Lower leg skin (tissue), 4 donors: ENCODE measurements around the gene CITED1. TPM values are rescaled to one million over a fixed set of nuclear protein-coding genes. Genes with fewer than 3 reads are reported as not detected.

Experiments used
- DNase-seq, 2 donors: peaks; one replicate each; pipeline ENCODE4 v3.0.0-alpha.2; 2019; ENCODE audit warnings: low spot score in 2 of 2
- H3K4me3 ChIP-seq: fragments of 200-600 bp; sonication (generic); 2 replicates; pipeline ENCODE4 v1.5.1; 2017; ENCODE audit warnings: mild to moderate bottlenecking, low read depth; ENCODE audit not compliant: poor library complexity, severe bottlenecking
- CTCF ChIP-seq, 3 donors: fragments of 450-650 bp; IDR thresholded peaks; one replicate each; pipeline ENCODE4 v1.5.1; 2016; ENCODE audit warnings: antibody characterized with exemption in 3 of 3, mild to moderate bottlenecking in 3 of 3, moderate library complexity in 2 of 3
- POLR2A ChIP-seq, 2 donors: fragments of 450-650 bp; IDR thresholded peaks; one replicate each; pipeline ENCODE4 v1.6.1; 2016 to 2017; ENCODE audit warnings: antibody characterized with exemption in 2 of 2, mild to moderate bottlenecking in 1 of 2, moderate library complexity in 1 of 2
- WGBS, 2 donors: methylation state at CpG; one replicate each; pipeline ENCODE4 v1.1.5; 2018; 5-methylcytosine and 5-hydroxymethylcytosine counted together
- intact Hi-C: fragments of 100-400 bp; cut with DNase I; formaldehyde crosslinking; loops from one replicate; pipeline ENCODE4 v1.15.0; 2023; ENCODE audit warnings: low total_unique reads
- total RNA-seq, 4 donors: library from RNA; depleted of rRNA; stranded (reverse); fragments of >200 nt; gene quantifications; one replicate each; pipeline ENCODE4 v1.1.0, GENCODE V29; 2016

Gene CITED1
- total RNA-seq, 4 donors from 2014 or later: 0.96 to 2.7 (median 1.3) TPM; not detected in 1

- no peak overlapping the region for H3K4me3 ChIP-seq
- intact Hi-C loops: no loop called here
- 29 to 38% methylated on average over 8 to 14 of the region's 14 CpGs for WGBS, 2 donors
- no peak for DNase-seq
- TF ChIP-seq POLR2A (IDR thresholded peaks at IDR 0.05): no peak
- TF ChIP-seq CTCF (IDR thresholded peaks at IDR 0.05): no peak
Measured at GRCh38 chrX:72312311-72312940, 6.7 kb upstream of the CITED1 start.

- no peak overlapping the region for H3K4me3 ChIP-seq
- intact Hi-C loops: no loop called here
- no peak for TF ChIP-seq CTCF (IDR thresholded peaks at IDR 0.05)
- no peak for TF ChIP-seq POLR2A (IDR thresholded peaks at IDR 0.05)
- no peak for DNase-seq
- 30 to 32% methylated on average over 13 to 15 of the region's 15 CpGs for WGBS, 2 donors
Measured at GRCh38 chrX:72309297-72310071, 3.8 kb upstream of the CITED1 start.

GRCh38 chrX:72308566-72309296 is 3.0 kb upstream of the CITED1 start:
- H3K4me3 ChIP-seq: no peak overlapping the region
- TF ChIP-seq CTCF (IDR thresholded peaks at IDR 0.05): no peak
- no peak for TF ChIP-seq POLR2A (IDR thresholded peaks at IDR 0.05)
- WGBS, 2 donors: 2 to 13% methylated on average over 14 to 24 of the region's 24 CpGs
- intact Hi-C loops: no loop called here
- peak in 1 of 2 donors; percentile 36 for DNase-seq

GRCh38 chrX:72308209-72308565 is 2.5 kb upstream of the CITED1 start:
- intact Hi-C loops: no loop called here
- H3K4me3 ChIP-seq: no peak overlapping the region
- no peak for DNase-seq
- TF ChIP-seq CTCF (IDR thresholded peaks at IDR 0.05): no peak
- TF ChIP-seq POLR2A (IDR thresholded peaks at IDR 0.05): no peak
- 11 to 19% methylated on average over 11 of the region's 11 CpGs for WGBS, 2 donors

GRCh38 chrX:72307646-72308051 is 1.9 kb upstream of the CITED1 start:
- DNase-seq: no peak
- intact Hi-C loops: no loop called here
- WGBS, 2 donors: 3 to 29% methylated on average over 11 to 17 of the region's 17 CpGs
- TF ChIP-seq POLR2A (IDR thresholded peaks at IDR 0.05) (no peak), CTCF (IDR thresholded peaks at IDR 0.05) (no peak)
- no peak overlapping the region for H3K4me3 ChIP-seq
